Bone marrow (tissue), 2 donors: Measurements from ENCODE around the gene IFNGR1.
A peak's percentile ranks its signal among the peaks of the same experiment; 100 is the strongest.
"Not testable (repeated sequence)": the region's sequence is repeated elsewhere in the genome, so short reads cannot be mapped to it uniquely, and the experiment has no call there.

Source experiments
- DNase-seq, 2 donors: peaks; one replicate each; lab custom pipeline; 2025; lab: John Stamatoyannopoulos, UW

The IFNGR1 gene

DNA sequence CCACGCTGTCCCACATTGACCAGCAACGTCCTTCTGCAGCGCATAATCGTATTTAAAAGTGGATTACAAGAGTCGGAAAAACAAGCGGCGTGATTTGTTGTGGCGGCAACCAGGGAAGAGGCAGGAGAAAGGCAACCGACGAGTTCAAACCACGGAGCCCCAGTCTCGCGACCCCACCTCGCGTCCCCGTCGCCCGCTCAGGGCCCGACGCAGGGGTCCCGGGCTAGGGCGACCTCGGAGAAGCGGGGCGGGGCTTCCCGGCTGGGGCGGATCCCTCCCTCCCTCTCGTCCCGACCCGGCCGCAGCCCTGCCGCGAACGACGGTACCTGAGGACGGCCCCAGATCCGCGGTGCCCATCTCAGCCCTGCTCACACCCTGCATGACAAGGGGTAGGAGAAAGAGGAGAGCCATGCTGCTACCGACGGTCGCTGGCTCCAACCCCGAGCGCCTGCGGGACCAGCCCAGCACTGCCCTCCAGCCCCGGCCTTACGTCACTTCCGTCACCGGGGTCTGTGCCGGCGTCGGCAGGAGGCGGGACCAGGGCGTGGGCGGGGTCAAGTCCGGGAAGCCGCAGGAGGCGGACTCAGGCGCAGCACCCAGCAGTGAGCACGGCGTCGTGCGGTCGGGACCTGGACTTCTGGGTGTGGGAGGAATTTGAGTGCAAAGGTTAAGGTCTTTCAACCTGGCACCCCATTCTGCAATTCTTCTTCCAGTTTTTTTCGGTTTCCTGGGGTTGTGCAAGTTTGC lies at the start of gene IFNGR1:
Gene IFNGR1 (minus strand): TSS at position 469 of the 747 bp plus-strand sequence. CDS start 58 bp downstream, at position 411.
- DNase-seq = peak; percentile 78 to 92

DNA sequence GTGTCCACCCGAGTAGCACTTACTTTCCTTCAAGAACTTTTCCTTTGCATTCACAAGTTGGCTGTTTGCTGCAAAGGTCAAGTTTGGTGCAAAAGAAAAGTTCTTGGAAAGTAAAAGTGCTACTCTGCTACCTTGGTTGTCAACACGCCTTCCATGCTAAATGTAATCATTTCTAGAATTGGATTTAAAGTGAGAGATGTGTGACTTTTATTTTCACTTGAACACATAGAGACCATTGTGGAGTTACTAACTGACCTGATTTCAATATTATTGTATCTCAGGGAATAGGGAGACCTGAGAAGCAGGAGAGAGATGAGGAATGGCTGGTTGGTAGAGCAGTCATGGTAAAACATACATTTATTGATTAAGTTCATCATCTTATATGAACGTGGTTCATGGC lies 49.7 kb upstream of the IFNGR1 start:
- DNase-seq = no peak

DNA sequence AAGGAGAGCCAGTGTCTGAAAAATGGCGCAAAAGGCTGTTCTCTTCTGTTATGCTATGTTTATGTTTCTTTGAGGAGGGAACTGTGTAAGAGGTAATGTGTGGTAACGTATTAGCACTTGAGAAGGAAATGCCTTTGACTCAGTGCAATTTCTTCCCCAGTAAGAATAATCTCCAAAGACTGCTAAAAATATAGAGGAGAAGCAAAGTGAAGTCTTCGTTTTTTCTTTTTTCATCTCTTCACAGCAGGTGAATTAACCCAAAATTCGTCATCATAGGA lies 47.1 kb upstream of the IFNGR1 start:
- no peak for DNase-seq

DNA sequence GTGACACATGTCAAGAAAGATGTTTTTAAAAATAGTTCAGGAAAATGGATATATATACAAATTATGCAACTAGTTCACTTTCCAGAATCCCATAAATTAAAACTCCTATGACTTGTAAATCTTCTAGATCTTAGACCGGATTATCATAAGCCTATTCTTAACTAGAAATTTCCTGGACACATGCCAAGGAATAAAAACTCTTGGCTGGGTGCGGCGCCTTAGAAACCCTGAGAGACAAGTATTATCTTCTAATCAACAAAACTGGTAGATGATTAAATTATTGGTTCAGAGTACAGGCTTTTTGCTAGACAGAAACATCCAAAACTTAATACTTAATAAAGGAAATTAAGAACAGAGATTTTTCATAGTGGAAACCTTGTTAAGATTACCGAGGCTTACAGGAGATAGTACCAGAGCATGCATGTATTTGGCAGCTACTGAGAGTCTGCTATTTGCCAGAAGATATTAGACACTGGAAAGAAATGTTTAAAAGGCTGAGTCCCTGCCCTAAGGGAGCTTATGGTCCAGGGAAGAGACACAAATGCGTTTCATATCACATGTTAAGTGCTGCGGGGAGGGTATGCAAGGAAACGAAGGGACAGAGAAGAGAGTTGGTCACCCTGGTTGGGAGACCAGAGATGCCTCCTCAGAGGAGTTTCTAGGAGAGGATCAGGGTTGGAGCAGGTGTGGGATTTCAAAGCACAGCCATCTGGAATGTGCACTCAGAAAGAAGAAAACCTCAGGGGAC lies 46.5 kb upstream of the IFNGR1 start:
- DNase-seq = no peak

DNA sequence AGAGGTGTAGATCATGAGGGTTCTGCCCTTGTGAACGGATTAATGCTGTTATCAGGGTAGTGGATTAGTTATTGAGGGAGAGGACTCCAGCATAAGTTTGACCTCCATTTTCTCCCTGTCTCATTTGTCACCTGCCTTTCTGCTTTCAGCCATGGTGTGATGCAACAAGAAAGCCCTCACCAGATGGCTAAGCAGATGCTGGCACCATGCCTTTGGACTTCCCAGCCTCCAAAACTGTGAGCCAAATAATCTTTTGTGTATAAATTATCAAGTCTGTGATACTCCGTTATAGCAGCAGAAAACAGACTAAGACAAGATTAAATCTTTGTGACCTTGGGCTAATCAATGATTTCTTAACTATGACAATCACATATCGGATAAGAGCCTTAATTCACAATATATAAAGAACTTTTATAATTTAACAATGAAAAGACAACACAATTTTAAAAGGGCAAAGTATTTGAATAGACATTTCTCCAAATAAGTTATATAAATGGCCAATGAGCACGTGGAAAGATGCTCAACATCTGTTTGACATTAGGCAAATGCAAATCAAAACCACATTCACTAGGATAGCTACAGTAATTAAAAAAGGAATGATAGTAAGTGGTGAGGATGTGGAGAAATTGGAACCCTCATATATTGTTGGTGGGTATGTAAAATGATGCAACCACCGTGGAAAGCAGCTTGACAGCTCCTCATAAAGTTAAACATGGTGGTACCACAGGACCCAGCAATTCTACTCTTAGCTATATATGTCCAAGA lies 45.3 kb upstream of the IFNGR1 start:
- no peak for DNase-seq

DNA sequence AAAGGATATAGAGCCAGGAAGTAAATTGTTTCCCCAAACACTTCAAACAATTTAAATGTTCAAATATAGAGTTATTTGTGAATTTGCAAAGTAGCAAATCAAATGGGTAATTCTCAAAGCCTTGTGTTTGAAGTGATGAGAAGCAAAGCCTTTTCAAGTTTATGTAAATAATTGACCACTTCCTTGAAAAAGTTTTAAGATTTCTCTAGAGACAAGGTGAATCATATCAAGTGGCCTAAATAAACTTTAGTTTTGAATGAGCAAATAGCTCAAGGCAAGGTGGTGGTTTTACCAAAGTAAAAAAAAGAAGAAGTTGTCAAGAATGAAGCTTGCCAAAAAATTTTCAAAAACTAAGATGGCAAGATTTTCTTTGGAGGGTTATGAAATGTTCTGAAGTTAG lies 42.6 kb upstream of the IFNGR1 start:
- DNase-seq = peak in 1 of 2 donors; percentile 38

DNA sequence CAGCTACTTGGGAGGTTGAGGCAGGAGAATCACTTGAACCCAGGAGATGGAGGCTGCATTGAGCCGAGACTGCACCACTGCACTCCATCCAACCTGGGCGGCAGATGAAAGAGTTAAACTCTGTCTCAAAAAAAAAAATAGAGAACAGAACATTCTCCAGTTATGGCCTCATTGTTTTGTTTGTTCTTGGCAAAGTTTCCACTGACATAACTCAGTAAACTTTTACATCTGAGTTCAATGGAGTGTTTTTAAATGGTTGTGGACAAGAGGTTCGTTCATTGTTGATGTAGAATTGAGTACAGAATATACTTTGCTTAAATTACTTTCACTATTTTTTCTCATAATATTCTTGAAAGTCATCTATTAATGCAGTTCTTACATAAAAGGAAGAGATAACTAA lies 42.2 kb upstream of the IFNGR1 start:
- no peak for DNase-seq

DNA sequence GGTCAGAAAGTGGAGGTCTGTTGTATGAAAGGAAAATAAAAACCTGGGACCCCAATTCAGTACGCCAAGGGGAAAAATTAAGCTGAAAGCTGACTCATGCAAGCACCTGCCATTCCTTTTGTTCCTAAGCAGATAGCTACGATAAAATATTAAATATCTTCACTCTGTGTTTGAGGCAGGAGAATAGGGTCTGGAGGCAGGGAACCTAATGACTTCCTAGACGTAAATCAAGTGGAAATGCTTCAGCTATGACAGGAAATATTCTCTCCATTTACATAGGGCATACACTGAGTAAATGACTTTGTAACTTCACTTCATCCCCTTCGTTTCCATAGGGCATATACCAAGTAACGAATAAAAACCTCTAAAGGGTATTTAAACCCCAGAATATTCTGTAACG lies 41.0 kb upstream of the IFNGR1 start:
- no peak for DNase-seq

DNA sequence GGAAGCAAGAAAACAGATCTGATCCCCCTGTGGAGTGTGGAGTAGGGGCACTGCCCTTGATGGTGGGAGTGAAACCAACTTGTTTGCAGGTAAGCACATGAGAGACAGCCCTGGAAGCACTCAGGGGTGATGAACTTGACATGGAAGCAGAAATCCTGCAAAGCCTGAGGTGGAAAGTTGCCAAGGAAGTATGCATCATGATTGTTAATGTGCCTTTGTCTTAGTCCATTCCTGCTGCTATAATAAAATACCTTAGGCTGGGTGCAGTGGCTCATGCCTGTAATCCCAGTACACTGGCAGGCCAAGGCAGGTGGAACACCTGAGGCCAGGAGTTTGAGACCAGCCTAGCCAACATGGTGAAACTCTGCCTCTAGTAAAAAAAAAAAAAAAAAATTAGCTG lies 40.2 kb upstream of the IFNGR1 start:
- no peak for DNase-seq

DNA sequence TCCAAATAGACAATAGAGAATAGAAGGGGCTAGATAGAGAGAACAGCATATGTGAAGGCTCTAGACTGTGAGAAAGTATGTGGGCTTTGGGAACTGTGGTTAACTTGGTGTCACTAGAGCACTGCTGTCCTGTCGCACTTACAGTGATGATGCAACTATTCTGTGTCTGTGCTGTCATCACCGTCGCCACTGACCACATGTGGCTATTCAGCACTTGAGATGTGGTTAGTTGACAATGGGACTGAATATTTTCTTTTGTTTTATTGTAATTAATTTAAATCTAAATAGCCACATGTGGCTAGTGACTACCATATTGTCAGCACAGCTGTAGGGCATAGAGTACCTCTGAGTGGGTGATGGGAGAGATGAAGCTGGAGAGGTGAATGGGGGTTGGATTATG lies 39.0 kb upstream of the IFNGR1 start:
- no peak for DNase-seq

DNA sequence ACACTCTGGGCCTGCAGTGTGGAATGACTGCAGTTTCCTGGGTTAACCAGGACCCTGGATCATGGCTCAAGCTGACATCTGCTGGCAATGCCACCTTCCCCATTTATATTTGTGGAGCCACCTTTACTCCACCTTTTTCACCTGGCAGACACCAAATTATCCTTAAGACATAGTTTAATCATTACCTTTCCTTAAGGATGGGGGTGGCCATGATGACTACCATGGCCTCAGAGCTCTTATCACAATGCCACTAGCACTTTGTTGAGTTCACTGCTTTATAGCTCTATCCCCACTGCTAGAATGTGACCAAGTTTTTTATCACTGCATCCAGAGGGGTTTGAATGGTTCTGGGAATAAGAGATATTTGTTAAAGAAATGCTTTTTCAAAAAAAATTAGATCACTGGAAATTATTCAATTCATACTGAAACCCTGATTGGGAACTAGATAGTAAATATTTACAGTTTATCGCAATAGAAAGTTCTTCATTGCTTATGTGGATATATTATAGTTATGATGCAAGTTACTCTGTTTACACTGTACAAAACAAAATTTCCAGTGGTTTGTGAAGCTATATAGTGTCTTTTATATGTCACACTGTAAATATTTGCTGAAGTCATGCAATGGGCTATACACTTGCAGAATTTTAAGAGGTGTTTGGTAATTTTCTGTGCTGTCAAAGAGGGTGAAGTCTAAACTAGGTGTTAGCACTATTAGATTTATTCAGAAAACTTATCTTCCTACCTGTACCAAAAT lies 37.3 kb upstream of the IFNGR1 start:
- no peak for DNase-seq

DNA sequence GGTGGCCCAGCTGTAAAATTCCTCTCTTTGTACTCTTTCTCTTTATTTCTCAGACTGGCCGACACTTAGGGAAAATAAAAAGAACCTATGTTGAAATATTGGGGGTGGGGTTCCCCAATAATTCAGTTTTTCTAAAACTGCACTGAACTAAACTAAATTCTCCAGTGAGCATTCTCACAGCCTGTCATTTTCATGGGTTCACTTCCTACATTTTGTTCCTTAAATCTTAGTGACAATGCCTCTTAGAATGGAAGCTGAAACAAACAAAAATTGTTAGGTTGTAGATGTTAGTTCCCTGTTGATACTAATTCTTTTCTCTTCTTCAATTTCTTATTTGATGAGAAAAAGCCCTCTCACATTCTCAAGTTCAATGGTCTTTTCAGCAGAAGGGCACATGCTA lies 35.8 kb upstream of the IFNGR1 start:
- DNase-seq = no peak

DNA sequence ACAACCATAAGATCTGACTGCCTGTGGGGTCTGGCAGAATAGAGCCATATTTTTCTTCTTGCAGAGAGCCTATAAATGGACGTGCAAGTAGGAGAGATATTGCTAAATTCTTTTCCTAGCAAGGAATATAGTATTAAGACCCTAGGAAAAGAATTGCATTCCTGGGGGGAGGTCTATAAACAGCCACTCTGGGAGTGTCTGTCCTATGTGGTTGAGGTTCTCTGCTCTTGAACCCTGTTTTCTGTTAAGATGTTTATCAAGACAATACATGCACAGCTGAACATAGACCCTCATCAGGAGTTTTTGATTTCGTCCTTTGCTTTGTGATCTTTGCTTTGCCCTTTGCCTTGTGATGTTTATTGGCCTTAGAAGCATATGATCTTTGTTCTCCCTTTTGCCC lies 35.2 kb upstream of the IFNGR1 start:
- not testable (repeated sequence) for DNase-seq

DNA sequence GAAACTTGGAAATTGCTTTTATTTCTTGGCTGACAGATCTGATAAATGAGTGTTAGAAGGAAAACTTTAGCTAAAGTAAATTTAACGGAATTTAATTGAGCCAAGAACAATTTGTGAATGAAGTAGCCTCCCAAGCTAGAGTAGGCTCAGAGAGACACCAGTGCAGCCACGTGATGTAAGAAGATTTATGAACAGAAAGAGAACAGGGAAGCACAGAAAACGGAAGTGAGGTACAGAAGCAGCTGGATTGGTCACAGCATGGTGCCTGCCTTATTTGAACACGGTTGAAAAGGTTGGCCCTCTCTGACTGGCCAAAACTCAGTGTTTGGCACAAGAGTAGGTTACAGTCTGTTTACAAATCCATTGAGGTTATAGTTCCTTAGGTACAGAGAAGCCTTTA lies 29.5 kb upstream of the IFNGR1 start:
- peak in 1 of 2 donors; percentile 61 for DNase-seq

DNA sequence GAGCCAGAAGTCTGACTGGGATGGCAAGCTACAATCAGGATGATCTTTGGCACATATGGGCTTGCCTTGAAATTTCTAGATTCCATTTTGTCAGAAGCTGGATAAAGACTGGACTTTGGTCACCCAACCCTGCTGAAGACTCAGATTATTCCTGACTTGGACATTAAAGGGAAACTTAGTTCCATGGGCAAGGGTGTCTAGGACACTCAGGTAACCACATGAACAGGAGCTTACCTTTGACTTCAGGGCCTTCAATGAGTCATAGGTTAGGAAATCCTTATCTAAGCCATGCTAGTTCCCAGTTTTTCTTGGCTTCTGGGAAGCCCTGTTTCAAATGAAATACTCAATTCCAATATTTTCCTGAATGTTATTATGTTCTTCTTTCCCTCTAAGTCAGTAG lies 28.5 kb upstream of the IFNGR1 start:
- DNase-seq = no peak

DNA sequence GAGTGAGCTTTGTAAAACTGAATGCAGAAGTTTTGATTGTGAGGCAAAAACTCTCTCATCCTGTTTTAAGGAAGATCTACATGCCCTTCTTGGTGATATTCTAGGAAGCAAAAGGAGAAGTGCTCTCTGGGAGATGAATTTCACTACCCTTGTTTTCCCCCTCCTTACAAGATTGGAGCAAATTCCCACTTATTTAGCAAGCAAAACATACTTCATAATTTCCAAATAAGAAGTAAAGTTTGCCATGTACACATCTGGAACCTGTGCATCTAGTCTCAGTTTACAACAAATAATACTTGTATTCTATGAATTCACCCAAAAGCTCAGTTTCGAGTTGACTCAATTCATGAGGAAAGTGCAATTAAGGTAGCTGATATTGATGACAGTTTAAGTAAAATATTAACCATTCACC lies 27.6 kb upstream of the IFNGR1 start:
- no peak for DNase-seq

DNA sequence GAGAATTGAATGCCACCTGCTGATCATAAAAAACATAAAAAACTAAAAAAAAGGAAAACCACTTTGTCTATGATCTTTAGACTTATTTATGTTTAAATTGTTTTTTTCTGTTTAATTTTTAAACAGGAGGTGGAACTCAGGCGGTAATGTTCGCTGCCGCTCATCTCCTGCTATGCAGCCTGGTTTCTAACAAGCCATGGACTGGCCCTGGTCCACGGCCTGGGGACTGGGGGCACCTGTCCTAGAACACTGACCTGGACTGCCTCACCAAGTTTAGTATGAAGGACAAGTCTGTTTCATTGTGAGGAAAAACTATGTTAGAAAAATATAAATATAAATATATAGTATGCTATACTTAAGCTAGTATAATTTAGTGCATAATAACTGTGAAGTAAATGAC lies 27.0 kb upstream of the IFNGR1 start:
- no peak for DNase-seq

DNA sequence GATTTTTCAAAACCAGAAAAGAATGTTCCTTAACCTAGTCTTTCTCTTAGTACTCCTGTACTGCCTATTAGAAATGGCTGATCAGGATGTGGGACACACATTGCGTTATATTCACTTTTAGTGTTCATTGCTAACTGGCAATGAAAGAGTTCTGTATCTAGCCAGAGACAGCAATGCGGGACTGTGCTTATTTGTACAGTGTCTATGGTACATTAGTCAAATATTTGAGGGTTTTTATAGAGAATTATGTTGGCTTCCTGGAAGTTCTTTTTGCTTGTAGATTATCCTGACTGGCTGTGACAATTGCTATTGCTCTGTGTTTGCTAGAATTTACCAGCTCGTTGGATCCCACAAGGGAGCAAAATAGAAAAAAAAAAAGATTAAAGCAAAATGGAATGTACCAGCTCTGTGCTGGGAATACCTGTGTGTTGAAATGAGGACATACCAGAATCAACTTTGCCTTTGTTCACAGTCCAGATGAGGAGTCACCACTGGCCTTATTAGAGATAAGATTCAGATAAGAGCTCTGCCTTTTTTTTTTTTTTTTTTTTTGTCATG lies 22.4 kb upstream of the IFNGR1 start:
- DNase-seq = no peak

DNA sequence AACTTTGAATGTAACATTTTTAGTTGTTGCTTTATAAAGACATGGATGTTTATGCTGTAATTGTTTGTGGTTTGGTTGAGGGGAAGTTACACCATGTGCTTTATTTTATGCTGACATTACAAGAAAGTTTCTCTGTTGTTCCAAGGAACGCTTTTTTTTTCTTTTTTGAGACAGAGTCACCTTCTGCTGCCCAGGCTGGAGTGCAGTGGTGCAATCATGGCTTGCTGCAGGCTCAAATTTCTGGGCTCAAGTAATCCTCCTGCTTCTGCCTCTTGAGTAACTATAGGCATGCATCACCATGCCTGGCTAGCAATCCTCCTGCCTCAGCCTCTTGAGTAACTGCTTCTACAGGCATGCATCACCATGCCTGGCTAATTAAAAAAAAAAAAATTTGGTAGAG lies 21.0 kb upstream of the IFNGR1 start:
- peak; percentile 14 to 55 for DNase-seq

DNA sequence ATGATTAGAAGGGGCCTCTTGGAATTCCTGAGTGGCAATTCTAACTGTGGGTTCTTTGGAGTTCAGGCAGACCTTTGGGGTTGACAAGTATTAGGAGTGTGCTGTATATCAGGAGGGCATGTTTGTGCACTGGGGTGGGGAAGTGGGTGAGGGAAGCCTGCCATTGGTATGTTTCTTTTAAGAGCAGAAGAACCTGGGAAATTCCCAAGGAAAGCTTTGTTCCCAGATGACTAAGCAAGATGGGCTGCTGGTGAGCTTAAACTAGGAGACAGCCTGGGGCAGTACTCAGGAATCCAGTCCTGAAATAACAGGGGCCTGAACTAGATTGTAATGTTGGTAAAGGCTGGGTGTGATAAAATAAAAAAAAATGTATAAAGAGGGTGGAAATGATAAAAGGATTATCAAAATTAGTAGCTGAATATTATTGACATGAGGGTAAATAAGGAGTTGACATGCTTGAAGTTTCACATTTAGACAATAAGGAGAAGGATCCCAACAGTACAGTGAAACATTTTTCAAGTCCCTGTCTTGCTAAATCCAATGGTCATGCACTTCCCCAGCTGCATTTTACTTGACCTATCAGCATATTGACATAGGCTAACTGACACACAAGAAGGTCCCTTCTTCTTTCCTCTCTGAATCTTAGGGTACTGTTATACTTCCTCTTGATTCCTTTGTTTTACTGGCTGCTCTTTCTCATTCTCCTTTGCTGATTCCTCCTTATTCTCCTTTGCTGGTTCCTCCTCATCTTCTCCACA lies 18.4 kb upstream of the IFNGR1 start:
- no peak for DNase-seq
